HG02973 (cell line): Measurements from ENCODE around the gene EYS.

Experiments used
- ATAC-seq: cut with Tn5 transposase; IDR thresholded peaks from one replicate; pipeline ENCODE4 v1.9.1; 2021; ENCODE audit warnings: moderate library complexity; ENCODE audit not compliant: unreplicated experiment

EYS gene

DNA sequence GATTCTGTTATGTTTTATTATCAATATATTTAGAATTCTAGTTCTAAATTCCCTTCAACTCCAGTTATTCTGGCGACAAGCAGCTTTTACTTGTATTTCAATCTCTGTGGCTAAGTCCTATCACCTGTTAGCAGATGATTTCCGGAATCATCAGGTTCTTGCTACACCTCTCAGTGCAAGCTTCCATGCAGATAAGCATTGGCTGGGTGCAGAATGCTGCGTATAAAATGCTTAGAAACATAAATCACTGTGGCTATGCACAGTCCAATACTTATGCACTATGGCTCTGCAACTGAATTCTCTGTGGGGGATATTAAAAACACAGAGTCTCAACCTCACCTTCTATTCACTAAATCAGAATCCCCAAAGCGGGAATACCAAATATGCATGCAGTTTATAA, 720.0 kb downstream of the EYS start:
- no peak for ATAC-seq

DNA sequence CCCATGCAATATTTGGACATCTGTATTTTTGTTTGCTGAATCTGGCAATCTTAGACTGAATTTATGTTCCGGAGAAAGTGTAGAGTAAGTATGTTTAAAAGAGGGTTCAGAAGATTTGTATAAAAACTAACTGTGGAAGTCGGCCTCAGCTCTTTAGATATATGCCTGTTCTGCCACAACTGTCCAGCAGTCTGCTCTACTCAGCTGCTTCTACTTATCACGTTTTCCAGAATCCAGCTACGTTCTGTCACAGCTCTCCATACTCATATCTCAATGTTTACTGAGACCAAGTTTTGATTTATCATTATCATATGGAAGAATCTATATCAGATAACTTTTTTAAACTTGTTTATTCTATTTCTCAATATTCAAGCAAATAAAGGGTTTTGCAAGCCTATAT, 721.3 kb downstream of the EYS start:
- no peak for ATAC-seq

DNA sequence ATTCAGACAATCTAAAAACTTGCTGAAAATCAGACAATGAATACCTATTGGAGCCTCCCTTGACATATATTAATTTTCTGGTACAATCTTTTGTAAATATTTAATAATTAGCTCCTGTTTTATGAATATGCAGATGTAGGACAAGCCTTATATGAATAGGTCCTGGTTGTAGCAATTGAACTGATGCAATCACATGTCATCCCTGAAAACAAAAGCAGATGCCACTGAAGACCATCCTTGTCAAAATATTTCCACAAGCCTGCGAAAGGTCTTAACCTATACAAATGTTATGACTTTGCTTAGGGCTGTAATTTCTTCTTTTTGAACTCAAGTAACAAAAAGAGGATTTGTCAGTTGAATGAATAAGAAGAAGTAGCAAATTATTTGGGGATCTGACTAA, 722.1 kb downstream of the EYS start:
- no peak for ATAC-seq

DNA sequence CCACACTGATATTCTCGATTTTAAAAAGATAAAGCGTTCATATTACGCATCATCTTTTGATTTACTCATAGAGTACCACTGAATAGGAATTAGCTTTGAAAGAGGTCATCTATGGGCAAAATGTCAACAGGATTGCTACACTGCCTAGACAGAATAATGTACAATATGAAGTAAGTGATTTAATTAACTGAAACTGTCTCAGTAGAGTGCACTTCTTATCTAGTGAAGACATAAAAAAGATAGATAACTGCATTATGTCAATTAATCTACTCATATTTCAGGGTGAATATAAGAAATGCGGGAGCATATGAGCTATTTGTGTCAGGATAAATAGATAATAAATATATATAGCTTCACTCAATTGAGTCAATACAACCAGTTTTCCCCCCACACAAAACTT, 723.9 kb downstream of the EYS start:
- ATAC-seq, result no peak

DNA sequence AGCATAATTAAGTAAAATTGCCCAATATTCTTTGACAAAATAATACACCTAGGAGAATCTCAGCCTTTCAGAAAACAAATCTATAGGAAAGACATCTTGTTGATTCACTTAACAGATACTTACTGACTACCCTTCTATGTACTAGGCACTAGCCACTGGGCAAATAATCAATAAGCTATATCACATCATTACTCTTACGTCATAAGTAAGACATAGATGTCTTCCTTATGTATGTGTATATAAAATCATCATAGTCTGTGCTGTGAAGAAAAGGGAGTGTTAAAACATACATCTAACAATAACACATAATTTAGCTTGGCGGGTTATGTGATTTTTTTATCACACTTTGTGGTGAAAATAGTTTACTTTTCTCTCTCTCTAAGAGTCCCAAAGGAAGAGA, 733.9 kb downstream of the EYS start:
- no peak for ATAC-seq

DNA sequence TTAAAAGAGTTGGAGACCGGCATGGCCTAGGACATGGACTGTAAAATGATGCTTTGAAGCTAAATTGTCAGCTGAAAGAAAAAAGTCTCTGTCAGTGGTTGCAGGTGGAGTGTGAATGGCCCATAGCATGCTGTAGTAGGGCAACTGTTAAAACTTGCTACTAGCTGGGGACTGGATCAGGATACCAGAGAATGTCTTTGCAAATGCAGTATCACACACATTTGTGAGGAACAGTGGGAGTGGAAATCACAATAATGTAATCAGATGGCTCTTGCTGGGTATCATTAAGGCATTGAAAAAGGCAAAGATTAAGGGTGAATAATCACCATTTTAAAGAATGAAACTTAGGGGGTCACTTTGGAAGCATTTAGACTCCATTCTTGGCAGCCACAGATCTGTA, 737.9 kb downstream of the EYS start:
- ATAC-seq, result no peak

DNA sequence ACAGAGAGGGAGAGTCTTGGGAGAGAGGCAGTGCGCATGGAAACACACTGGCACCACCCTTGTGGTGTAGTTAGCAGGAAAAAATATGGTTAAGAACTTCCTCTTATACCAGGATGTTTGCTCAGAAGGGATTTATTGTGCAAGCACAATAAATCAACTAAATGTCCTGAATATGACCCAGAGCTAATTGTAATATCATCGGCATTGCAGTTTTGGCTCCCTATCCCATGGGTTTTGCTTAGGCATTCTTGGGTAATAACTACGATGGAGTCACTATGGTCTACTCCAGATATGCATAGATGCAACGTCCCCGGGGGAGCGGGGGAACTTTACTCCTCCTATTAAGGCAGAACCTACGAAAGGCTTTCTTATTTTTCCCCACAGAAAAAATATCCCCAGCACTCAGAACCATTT, 751.6 kb downstream of the EYS start:
- no peak for ATAC-seq

DNA sequence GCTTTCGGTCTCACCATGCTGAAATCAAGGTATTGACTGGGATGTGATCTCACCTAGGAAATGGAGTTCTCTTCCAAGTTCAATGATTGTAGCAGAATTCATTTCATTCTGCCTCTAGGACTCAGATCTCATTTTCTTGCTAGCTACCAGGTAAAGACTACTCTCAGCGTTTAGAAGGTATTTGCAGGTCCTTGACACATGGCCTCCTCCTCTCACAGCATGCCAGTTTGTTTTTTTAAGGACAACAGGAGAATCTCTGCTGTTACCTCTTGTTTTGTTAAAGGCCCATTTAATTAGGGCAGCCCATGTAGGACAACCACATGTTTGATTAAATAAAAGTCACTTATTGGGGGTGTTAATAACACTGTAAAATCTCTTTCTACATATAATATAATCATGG, 757.8 kb downstream of the EYS start:
- ATAC-seq, result no peak

DNA sequence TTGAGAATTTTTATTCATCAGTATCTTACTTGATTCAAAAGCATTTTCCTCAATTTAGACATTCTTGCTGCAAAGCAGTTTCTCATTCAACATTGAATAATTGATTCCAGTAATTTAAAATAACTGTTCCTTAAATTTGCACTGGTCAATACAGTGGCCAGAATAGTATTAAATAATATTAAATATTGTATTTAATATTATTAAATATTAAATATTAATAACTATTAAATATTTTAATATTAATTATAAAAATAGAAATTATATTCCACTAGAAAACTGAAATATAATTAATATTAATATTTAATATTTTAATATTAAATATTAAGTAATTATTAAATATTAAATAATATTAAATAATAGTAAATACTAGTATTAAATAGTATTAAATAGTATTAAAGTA, 758.8 kb downstream of the EYS start:
- no peak for ATAC-seq

DNA sequence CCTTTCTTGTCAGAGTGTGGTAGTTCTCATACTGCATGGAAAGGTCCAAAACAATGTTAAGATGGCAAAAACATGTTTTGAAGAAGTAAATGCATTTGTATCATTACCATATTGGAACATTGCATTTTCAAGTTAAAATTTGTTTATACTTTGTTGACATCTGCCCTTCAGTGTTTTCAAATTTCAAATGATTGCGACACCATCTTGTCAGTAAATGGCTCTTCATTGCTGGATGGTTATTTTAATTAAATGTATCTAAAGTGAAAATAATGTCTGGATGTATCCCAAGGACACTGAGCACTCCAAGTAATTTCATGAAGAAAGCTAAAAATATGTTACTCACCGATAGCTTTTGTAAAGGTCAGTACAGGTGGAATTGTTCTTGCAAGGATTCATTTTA, 761.6 kb downstream of the EYS start:
- ATAC-seq, result no peak

DNA sequence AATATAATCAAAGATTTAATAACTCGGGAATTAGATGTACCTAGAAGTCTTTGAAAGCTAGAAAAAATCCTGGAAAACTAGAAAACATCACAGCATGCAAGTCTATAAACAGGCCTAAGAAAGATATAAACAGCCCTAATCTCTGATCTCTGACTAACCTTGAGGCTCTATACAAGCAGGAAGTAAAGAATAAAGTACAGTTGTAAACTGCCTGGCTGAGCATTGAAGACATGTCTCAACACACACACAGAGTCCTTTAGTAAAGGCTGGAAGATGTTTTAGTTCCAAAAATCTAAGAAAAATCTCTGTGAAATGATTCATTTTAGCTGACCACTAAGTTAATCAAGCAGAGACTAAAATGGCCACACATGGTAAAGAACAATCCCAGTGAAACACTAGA, 774.5 kb downstream of the EYS start:
- no peak for ATAC-seq

DNA sequence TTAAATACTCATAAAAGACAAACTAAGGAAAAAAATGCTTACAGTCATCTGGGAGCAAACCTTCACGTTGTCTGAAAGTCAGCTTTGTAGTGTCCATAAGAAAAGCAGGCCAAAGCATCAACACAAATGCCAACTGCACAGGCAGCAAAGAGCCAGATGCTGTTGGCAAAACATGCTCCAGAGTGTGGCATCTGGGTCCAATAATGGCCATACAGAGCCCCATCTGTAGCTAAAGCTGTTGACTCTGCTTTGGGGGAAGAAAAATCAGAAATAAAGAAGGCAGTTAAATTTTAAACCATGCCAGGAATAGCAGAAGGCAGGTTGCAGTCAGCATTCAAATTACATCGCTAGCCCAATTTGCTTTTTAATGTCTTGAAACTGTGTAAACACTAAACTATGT, 776.3 kb downstream of the EYS start:
- no peak for ATAC-seq

DNA sequence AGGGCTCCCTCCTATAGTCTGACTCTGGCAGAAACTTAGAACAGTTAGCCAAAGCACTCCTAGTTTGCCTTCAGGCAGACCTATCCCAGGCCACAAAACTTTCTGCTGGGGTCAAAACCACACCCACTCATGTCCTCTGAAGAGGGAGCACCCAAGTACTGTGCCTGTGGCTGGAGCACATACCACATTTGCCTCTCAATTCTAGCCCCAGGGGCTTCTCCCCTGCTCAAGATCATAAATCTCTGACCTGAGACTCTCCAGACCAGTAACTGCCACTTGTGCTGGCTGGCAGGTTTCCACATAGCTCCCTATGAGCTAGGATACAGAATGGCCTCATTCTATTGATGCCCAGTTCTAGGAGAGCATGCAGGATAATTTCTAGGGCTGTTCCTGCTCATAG, 781.0 kb downstream of the EYS start:
- ATAC-seq, result no peak

DNA sequence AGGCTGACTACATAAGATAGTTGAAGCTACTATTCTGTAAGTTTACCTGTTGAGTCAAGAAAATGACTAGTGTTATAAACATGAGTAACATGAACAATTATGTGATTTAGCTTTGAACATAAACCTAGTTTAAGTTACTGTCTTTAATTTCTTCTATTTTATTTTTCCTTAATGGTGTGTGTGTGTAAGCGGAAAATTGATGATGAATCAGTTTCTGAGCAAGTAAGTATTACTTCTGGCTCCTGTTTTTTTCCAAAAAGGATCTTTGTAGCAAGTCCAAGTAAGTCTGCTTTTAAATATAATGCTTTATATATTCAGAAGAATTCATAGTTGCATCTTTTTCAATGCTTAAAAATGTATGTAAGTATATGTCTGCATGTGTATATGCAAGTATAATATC, 786.8 kb downstream of the EYS start:
- ATAC-seq, result no peak

DNA sequence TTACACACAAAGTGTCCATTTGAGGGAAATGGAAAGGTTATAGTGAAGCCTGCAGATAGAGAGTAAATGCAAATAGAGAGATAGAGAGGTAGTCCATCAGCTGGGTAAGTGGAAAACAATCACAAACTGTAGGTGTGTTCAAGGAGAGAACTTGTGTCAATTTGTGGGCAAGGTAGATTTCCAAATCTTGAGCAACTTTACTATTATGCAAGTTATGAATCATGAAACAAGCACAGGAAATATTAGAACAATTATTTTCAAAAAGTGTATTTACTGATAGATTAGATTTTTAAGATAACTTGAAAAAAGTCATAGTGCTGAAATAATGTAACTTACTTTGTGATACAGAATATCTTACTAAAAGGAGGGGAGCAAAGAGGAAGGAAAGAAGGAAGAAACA, 792.9 kb downstream of the EYS start:
- no peak for ATAC-seq

DNA sequence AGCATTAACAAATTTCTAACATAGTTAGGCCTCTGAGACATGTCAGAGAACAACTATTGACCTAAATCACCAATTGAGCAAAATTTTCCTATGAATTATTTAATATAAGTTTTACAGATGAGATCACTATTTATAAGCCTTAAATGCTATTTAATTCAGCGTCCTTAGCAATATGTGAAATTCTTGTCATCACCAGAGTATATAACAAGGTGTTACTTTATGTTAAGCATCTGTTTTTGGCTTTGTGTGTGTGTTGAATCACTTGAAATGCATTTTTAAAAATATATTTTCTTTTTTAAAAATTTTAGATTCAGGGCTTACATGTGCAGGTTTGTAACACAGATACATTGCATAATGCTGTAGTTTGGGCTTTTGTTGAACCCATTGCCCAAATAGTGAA, 794.1 kb downstream of the EYS start:
- no peak for ATAC-seq

DNA sequence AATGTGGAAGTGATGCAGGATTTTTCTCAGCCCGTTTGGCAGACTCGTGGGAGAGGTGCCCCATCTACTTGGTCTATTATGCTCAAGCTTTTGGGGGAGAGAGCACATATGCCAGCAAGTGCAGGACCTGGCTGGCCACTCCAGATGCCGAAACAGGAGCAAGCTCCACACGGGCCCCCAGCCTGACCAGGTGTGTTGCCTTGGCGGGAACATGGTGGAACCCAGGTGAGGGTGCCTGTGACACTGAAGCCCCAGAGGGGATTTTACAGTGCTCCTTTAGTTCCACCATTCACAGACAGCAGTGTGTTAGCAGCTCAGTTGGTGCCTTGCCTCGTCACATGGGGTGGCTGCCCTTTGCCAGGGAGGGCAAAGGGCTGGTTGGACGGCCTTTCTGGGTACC, 798.9 kb downstream of the EYS start:
- no peak for ATAC-seq

DNA sequence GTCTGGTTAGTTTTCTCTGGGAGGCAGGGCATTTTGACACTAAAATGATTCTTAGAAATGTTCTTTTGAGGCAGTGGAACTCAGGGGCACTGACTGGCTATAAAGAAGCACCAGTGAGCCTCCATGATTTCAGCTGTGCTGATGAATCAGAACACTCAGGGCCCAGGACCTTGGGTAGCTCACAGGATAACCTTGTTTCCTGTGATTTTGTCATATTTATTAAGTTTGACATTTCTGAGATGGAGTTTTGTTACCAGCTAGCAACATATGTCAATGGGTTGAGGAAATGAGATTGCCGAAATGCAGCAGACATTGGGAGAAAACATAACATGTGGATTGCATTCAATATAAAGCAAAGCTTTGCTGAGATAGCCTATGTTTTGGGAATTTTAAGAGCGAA, 802.4 kb downstream of the EYS start:
- ATAC-seq, result no peak

DNA sequence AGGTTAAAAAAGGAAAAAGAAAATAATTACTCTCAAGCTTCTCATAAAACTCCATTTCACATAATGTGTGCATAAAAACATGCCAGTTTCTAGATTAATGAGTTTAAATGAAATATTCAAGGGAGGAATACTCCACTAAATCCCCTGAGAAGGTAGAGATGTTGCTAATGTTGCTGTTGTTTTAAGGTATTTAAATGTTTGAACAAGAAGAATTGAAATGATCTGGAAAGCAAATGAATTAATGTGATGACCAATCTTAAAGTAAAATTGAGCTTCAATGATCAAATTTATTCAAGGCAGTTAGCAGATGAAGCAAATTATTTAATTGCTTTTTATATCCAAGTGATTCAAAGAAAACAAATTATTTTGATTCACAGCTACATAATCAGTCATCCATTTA, 804.4 kb downstream of the EYS start:
- no peak for ATAC-seq

DNA sequence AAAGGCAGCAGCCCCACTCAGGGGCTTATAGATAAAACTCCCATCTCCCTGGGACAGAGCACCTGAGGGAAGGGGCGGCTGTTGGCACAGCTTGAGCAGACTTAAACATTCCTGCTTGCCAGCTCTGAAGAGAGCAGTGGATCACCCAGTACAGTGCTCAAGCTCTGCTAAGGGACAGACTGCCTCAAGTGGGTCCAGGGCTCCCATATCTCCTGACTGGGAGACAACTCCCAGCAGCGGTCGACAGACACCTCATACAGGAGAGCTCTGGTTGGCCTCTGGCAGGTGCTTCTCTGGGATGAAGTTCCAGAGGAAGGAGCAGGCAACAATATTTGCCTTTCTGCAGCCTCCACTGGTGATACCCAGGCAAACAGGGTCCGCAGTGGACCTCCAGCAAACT, 810.1 kb downstream of the EYS start:
- ATAC-seq, result no peak

DNA sequence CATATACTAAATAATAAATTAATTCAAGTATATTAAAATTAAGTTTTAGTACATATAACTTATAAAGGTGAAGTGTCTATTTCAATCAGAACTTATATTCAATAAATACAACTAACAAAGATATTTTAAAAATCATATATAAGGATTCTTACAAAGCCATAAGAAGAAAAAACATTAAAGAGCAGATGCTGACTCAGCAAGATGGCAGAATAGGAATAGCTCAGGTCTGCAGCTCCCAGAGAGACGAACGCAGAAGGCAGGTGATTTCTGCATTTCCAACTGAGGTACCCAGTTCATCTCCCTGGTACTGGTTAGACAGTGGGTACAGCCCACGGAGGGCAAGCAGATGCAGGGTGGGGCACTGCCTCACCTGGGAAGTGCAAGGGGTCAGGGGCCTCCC, 811.1 kb downstream of the EYS start:
- no peak for ATAC-seq

DNA sequence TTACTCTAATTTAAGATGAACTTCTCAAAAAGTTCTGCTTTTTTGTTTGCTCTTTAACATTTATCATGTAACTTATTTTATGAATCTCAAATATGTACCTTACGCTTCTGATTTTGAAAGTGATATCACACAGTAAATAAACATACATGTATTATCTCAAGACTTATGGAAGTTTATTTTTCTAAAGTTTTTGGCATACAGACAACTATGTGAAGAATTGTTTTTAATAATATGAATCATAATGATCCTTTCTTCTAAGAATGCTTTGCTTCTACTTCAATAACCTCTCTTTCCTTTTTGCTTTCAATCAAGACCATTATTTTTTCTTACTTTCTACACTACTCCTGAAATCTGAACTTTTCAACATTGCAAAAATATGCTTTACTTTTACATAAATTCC, 816.4 kb downstream of the EYS start:
- ATAC-seq, result no peak

DNA sequence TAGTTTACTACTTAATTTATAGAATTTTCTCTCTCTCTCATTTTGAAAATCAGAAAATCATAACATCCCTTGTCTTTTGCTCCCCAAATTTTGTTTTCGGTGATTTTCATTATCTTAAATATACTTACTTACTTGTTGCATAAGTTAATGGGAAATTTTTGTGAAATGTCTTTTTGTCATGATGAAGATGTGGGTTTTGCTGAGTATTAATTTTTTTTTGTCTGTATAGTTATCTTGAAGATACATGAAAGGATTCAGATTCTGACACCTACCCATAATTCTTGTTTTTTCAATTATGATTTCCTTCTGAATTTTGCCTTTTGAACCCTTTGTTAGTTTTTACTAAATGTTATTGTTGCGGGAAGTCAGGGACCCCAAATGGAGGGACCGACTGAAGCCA, 817.9 kb downstream of the EYS start:
- no peak for ATAC-seq

DNA sequence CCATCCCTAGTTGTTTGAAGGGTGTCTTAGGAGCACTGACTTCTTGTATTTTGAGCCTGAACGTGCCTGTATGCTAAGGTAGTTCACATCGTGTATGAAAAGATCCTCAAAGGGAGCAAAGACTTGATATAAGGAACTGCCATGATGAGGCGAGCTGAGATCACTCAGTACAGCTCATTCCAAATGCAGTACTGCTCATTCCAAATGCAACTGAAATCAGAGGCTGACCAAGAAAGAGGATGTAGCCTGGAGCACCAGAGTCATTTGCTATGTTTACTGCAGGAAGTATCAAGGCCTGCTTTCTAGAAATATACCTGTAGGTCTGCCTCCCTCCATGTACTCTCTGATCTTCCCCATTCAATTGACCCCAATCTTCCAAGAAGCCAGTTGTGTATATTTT, 832.2 kb downstream of the EYS start:
- no peak for ATAC-seq
